GM23248 (cell line): ENCODE measurements around the gene LDLRAD4. TPM values are rescaled to one million over a fixed set of nuclear protein-coding genes. Genes with fewer than 3 reads are reported as not detected.

Source experiments
- DNase-seq: peaks from one replicate; pipeline ENCODE4 v3.0.0-alpha.2; 2015
- H2AFZ ChIP-seq: fragments of 200-600 bp; sonication (generic); 2 replicates; pipeline ENCODE4 v1.6.1; 2016; ENCODE audit warnings: antibody characterized with exemption
- H3F3A ChIP-seq: fragments of 200-600 bp; sonication (generic); 2 replicates; pipeline ENCODE4 v1.6.1; 2016; ENCODE audit warnings: mild to moderate bottlenecking, antibody characterized with exemption, mixed run types; ENCODE audit not compliant: insufficient read depth
- H3K27ac ChIP-seq: fragments of 200-600 bp; sonication (generic); 2 replicates; pipeline ENCODE4 v1.5.1; 2016; ENCODE audit warnings: mild to moderate bottlenecking
- H3K27me3 ChIP-seq: fragments of 200-600 bp; sonication (generic); replicated peaks from 2 replicates; pipeline ENCODE4 v1.6.1; 2016; ENCODE audit warnings: mild to moderate bottlenecking; ENCODE audit not compliant: insufficient read depth
- H3K36me3 ChIP-seq: fragments of 200-600 bp; sonication (generic); 2 replicates; pipeline ENCODE4 v1.6.1; 2016; ENCODE audit warnings: low read depth, mild to moderate bottlenecking
- H3K4me1 ChIP-seq: fragments of 200-600 bp; sonication (generic); 2 replicates; pipeline ENCODE4 v1.6.1; 2016; ENCODE audit warnings: mild to moderate bottlenecking; ENCODE audit not compliant: insufficient read depth
- H3K4me2 ChIP-seq: fragments of 200-600 bp; sonication (generic); one replicate; pipeline ENCODE4 v1.6.1; 2016; ENCODE audit warnings: mild to moderate bottlenecking; ENCODE audit not compliant: unreplicated experiment
- H3K4me3 ChIP-seq: fragments of 200-600 bp; sonication (generic); 2 replicates; pipeline ENCODE4 v1.5.1; 2016; ENCODE audit warnings: mild to moderate bottlenecking
- H3K79me2 ChIP-seq: fragments of 200-600 bp; sonication (generic); 2 replicates; pipeline ENCODE4 v1.6.1; 2016; ENCODE audit warnings: mild to moderate bottlenecking; ENCODE audit not compliant: insufficient read depth
- H3K9ac ChIP-seq: fragments of 200-600 bp; sonication (generic); 2 replicates; pipeline ENCODE4 v1.6.1; 2016; ENCODE audit warnings: mild to moderate bottlenecking
- H3K9me2 ChIP-seq: fragments of 200-600 bp; sonication (generic); 2 replicates; pipeline ENCODE4 v1.6.1; 2016; ENCODE audit warnings: mixed run types, mild to moderate bottlenecking, moderate library complexity; ENCODE audit not compliant: insufficient read depth
- H3K9me3 ChIP-seq: fragments of 200-600 bp; sonication (generic); one replicate; pipeline ENCODE4 v1.6.1; 2017; ENCODE audit warnings: low read depth
- H4K20me1 ChIP-seq: fragments of 200-600 bp; sonication (generic); 2 replicates; pipeline ENCODE4 v1.6.0; 2016; ENCODE audit not compliant: insufficient read depth
- EZH2 ChIP-seq: fragments of 200-600 bp; sonication (generic); IDR thresholded peaks from 2 replicates; pipeline ENCODE4 v1.6.1; 2018; ENCODE audit warnings: antibody characterized with exemption, mild to moderate bottlenecking; ENCODE audit not compliant: insufficient read depth, poor library complexity, severe bottlenecking
- EZH2phosphoT487 ChIP-seq: fragments of 200-600 bp; sonication (generic); IDR thresholded peaks from 2 replicates; pipeline ENCODE4 v1.6.1; 2018; ENCODE audit warnings: antibody characterized with exemption, moderate library complexity, mild to moderate bottlenecking, low read depth; ENCODE audit not compliant: insufficient read depth
- WGBS, 2 experiments: methylation state at CpG; one replicate each; pipeline ENCODE4 v1.1.6; 2015 to 2017; ENCODE audit warnings: low lambda C conversion rate in 2 of 2, low coverage in 1 of 2; ENCODE audit errors: missing lambda C conversion rate in 2 of 2; 5-methylcytosine and 5-hydroxymethylcytosine counted together
- in situ Hi-C: fragments of 300-500 bp; cut with MboI; formaldehyde crosslinking; loops from 2 replicates; pipeline ENCODE4 v1.15.0; 2020
- polyA plus RNA-seq: library from polyadenylated mRNA; unstranded; fragments of >200 nt; fragmentation: Nextera tagmentation; extraction: Ambion mirVana; gene quantifications from 2 replicates; pipeline ENCODE4 v1.2.1, GENCODE V29; 2016
- total RNA-seq: library from RNA; depleted of rRNA; stranded (reverse); fragments of >200 nt; shearing (Covaris generic); gene quantifications from 2 replicates; pipeline ENCODE4 v1.2.3, GENCODE V29; 2014

Gene LDLRAD4
- total and polyA plus RNA-seq, 2 experiments from 2014 or later = not detected

GRCh38 chr18:13501891-13502290 lies 283.3 kb downstream of the LDLRAD4 start:
- Histone ChIP-seq H3K79me2 (no peaks in the 10 kb centered on the region), H3K27me3 (peaks cover 6% of the 10 kb centered on the region), H3K36me3 (no peaks in the 10 kb centered on the region), H3K9me2 (no peaks in the 10 kb centered on the region), H3K4me2 (no peak overlapping the region), H3K4me1 (peaks cover 4% of the 10 kb centered on the region), H4K20me1 (no peaks in the 10 kb centered on the region), H3K4me3 (no peak overlapping the region), H3F3A (no peaks in the 10 kb centered on the region), H3K9me3 (no peaks in the 10 kb centered on the region), H3K9ac (no peak overlapping the region), H3K27ac (no peak overlapping the region), H2AFZ (no peak overlapping the region)
- DNase-seq = no peak
- in situ Hi-C loops = no loop called here
- no peak for TF ChIP-seq EZH2phosphoT487
- no peak for TF ChIP-seq EZH2
- 59 to 60% methylated on average over 8 of the region's 8 CpGs for WGBS, 2 experiments

GRCh38 chr18:13502585-13502984 lies 284.0 kb downstream of the LDLRAD4 start:
- H3K4me3 ChIP-seq = no peak overlapping the region
- no peaks in the 10 kb centered on the region for H3F3A ChIP-seq
- no peak for DNase-seq
- peaks cover 6% of the 10 kb centered on the region for H3K27me3 ChIP-seq
- no peak for TF ChIP-seq EZH2phosphoT487
- TF ChIP-seq EZH2 = no peak
- H2AFZ ChIP-seq = no peak overlapping the region
- no peak overlapping the region for H3K4me2 ChIP-seq
- no peaks in the 10 kb centered on the region for H3K9me2 ChIP-seq
- in situ Hi-C loops = no loop called here
- WGBS, 2 experiments = 62 to 63% methylated on average over 8 of the region's 8 CpGs
- peaks cover 4% of the 10 kb centered on the region for H3K4me1 ChIP-seq
- H3K27ac ChIP-seq = no peak overlapping the region
- H3K9me3 ChIP-seq = no peaks in the 10 kb centered on the region
- H3K9ac ChIP-seq = no peak overlapping the region
- H3K36me3 ChIP-seq = no peaks in the 10 kb centered on the region
- no peaks in the 10 kb centered on the region for H3K79me2 ChIP-seq
- H4K20me1 ChIP-seq = no peaks in the 10 kb centered on the region

- H4K20me1 ChIP-seq = no peaks in the 10 kb centered on the region
- H3K4me2 ChIP-seq = no peak overlapping the region
- H3K36me3 ChIP-seq = no peaks in the 10 kb centered on the region
- H3K9me3 ChIP-seq = no peaks in the 10 kb centered on the region
- H3K4me1 ChIP-seq = peaks cover 4% of the 10 kb centered on the region
- no peaks in the 10 kb centered on the region for H3F3A ChIP-seq
- no peak overlapping the region for H2AFZ ChIP-seq
- TF ChIP-seq EZH2 = no peak
- TF ChIP-seq EZH2phosphoT487 = no peak
- no peak overlapping the region for H3K4me3 ChIP-seq
- H3K9me2 ChIP-seq = no peaks in the 10 kb centered on the region
- 50 to 59% methylated on average over 6 of the region's 6 CpGs for WGBS, 2 experiments
- no peak overlapping the region for H3K9ac ChIP-seq
- no peak for DNase-seq
- in situ Hi-C loops = no loop called here
- no peaks in the 10 kb centered on the region for H3K79me2 ChIP-seq
- no peak overlapping the region for H3K27ac ChIP-seq
- H3K27me3 ChIP-seq = peaks cover 6% of the 10 kb centered on the region
Measured at GRCh38 chr18:13503836-13504235, 285.3 kb downstream of the LDLRAD4 start.

- Histone ChIP-seq H3K36me3 (no peaks in the 10 kb centered on the region), H3K27ac (no peak overlapping the region), H3K4me2 (no peak overlapping the region), H3F3A (no peaks in the 10 kb centered on the region), H3K9me2 (no peaks in the 10 kb centered on the region), H3K9ac (no peak overlapping the region), H3K27me3 (peaks cover 6% of the 10 kb centered on the region), H4K20me1 (no peaks in the 10 kb centered on the region), H2AFZ (no peak overlapping the region), H3K79me2 (no peaks in the 10 kb centered on the region), H3K4me3 (no peak overlapping the region), H3K4me1 (peaks cover 2% of the 10 kb centered on the region), H3K9me3 (no peaks in the 10 kb centered on the region)
- 65 to 73% methylated on average over 11 to 12 of the region's 12 CpGs for WGBS, 2 experiments
- no peak for DNase-seq
- in situ Hi-C loops = no loop called here
- no peak for TF ChIP-seq EZH2
- no peak for TF ChIP-seq EZH2phosphoT487
Measured at GRCh38 chr18:13505780-13506345, 287.3 kb downstream of the LDLRAD4 start.

GRCh38 chr18:13510594-13510993 lies 292.0 kb downstream of the LDLRAD4 start:
- Histone ChIP-seq H3K36me3 (no peaks in the 10 kb centered on the region), H3K9me2 (no peaks in the 10 kb centered on the region), H3K4me1 (no peaks in the 10 kb centered on the region), H3K9me3 (no peaks in the 10 kb centered on the region), H3K9ac (no peak overlapping the region), H3K27me3 (no peaks in the 10 kb centered on the region), H3K79me2 (no peaks in the 10 kb centered on the region), H4K20me1 (no peaks in the 10 kb centered on the region), H3K27ac (no peak overlapping the region), H3K4me2 (no peak overlapping the region), H3K4me3 (no peak overlapping the region), H2AFZ (no peak overlapping the region), H3F3A (no peaks in the 10 kb centered on the region)
- 39 to 40% methylated on average over 2 of the region's 2 CpGs for WGBS, 2 experiments
- in situ Hi-C loops = no loop called here
- TF ChIP-seq EZH2phosphoT487 = no peak
- no peak for TF ChIP-seq EZH2
- DNase-seq = no peak
